Sigmoid colon (tissue), 7 donors: ENCODE measurements around the gene ASPRV1. TPM values are rescaled to one million over a fixed set of nuclear protein-coding genes. Genes with fewer than 3 reads are reported as not detected.

Source experiments
- DNase-seq: peaks from one replicate; pipeline ENCODE4 v3.0.0-alpha.2; 2019
- H3K27ac ChIP-seq, 4 donors: fragments of 200-600 bp; sonication (generic); one replicate each; pipeline ENCODE4 v1.5.1; 2016 to 2019; ENCODE audit warnings: mild to moderate bottlenecking in 1 of 4
- H3K27me3 ChIP-seq, 3 donors: fragments of 200-600 bp; sonication (generic); one replicate each; pipeline ENCODE4 v1.5.1; 2019; ENCODE audit warnings: mild to moderate bottlenecking in 1 of 3
- H3K36me3 ChIP-seq, 4 donors: fragments of 200-600 bp; sonication (generic); one replicate each; pipeline ENCODE4 v1.5.1; 2016 to 2019
- H3K4me1 ChIP-seq, 4 donors: fragments of 200-600 bp; sonication (generic); one replicate each; pipeline ENCODE4 v1.5.1; 2017 to 2019
- H3K4me3 ChIP-seq, 4 donors: fragments of 200-600 bp; sonication (generic); one replicate each; pipeline ENCODE4 v1.5.1; 2017 to 2019; ENCODE audit warnings: mild to moderate bottlenecking in 2 of 4, moderate library complexity in 1 of 4
- H3K9me3 ChIP-seq, 4 donors: fragments of 200-600 bp in 3 of 4; sonication (generic) in 3 of 4; one replicate each; pipeline versions ENCODE4 v1.5.1 to v1.6.1; 2013 to 2019
- CTCF ChIP-seq, 4 experiments: fragments of 450-650 bp in 3 of 4; fragments of 200-600 bp in 1 of 4; IDR thresholded peaks; one replicate each; pipeline ENCODE4 v1.5.1; 2016 to 2019; ENCODE audit warnings: antibody characterized with exemption in 4 of 4, mild to moderate bottlenecking in 3 of 4, moderate library complexity in 2 of 4
- EP300 ChIP-seq, 4 donors: sonication (generic); formaldehyde crosslinking; IDR thresholded peaks; one replicate each; pipeline ENCODE4 v1.6.1; 2017; ENCODE audit warnings: antibody characterized with exemption in 4 of 4
- POLR2A ChIP-seq, 2 donors: fragments of 450-650 bp; IDR thresholded peaks; one replicate each; pipeline ENCODE4 v1.6.1; 2016; ENCODE audit warnings: antibody characterized with exemption in 2 of 2, mild to moderate bottlenecking in 2 of 2, moderate library complexity in 2 of 2
- POLR2AphosphoS5 ChIP-seq, 4 donors: sonication (generic); formaldehyde crosslinking; IDR thresholded peaks; one replicate each; pipeline ENCODE4 v1.6.1; 2017; ENCODE audit warnings: antibody characterized with exemption in 4 of 4
- WGBS, 2 donors: extraction: QIAGEN DNeasy Blood & Tissue Kit; methylation state at CpG; one replicate each; pipeline ENCODE4 v1.1.7; 2013; 5-methylcytosine and 5-hydroxymethylcytosine counted together
- intact Hi-C: fragments of 100-400 bp; cut with DNase I; formaldehyde crosslinking; loops from one replicate; pipeline ENCODE4 v1.15.1; 2023
- polyA plus RNA-seq, 3 donors: library from polyadenylated mRNA; stranded (reverse); fragments of 200-250 nt; gene quantifications; one replicate each; pipeline ENCODE4 v1.2.3, GENCODE V29; 2013
- total RNA-seq, 4 donors: library from RNA; depleted of rRNA; stranded (reverse); fragments of >200 nt; gene quantifications; one replicate each; pipeline ENCODE4 v1.1.0, GENCODE V29; 2016
- donor health status: healthy with polysubstance abuse.
- donor health status: Bipolar disorder and iron deficiency.
- donor health status: healthy.

ASPRV1 gene
- total and polyA plus RNA-seq, 7 donors: 1.1 to 1.4 (median 1.2) TPM

DNA sequence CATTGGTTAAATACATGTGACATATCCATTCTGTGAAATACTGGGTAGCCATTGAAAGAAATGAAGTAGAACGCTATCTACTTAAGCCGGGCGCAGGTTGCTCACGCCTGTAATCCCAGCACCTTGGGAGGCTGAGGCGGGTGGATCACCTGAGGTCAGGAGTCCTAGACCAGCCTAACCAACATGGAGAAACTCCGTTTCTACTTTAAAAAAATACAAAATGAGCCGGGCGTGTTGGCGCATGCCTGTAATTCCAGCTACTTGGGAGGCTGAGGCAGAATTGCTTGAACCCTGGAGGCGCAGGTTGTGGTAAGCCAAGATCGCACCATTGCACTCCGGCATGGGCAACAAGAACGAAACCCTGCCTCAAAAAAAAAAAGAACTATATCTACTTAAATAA lies 45.7 kb upstream of the ASPRV1 start:
- intact Hi-C loops: no loop called here
- Histone ChIP-seq H3K36me3 (no peaks in the 10 kb centered on the region), H3K4me1 (no peaks in the 10 kb centered on the region), H3K4me3 (no peak overlapping the region), H3K9me3 (no peaks in the 10 kb centered on the region), H3K27me3 (no peaks in the 10 kb centered on the region), H3K27ac (no peak overlapping the region)
- 97 to 98% methylated on average over 13 of the region's 13 CpGs for whole genome bisulfite sequencing, 2 donors
- TF ChIP-seq POLR2AphosphoS5 (IDR thresholded peaks at IDR 0.05): no peak
- TF ChIP-seq CTCF (IDR thresholded peaks at IDR 0.05): no peak
- TF ChIP-seq EP300 (IDR thresholded peaks at IDR 0.05): no peak
- no peak for TF ChIP-seq POLR2A (IDR thresholded peaks at IDR 0.05)
- DNase-seq: no peak

DNA sequence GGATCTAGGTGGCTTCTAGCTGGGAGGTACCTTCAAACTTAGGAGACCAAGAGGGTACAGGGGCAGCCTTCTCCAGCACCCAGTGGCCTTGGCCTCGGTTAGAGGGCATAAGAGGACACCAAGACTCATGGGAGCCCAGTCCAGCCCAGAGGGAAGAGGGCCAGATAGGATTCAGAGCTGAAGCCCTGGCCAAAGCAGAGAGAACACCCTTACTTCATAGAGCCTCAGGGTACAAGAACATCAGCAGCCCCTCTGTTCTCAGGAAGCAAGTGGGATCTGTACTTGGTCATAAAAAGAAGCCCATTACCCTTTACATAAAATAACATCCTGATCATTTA lies 45.0 kb upstream of the ASPRV1 start:
- Histone ChIP-seq H3K9me3 (no peaks in the 10 kb centered on the region), H3K4me3 (no peak overlapping the region), H3K36me3 (no peaks in the 10 kb centered on the region), H3K4me1 (no peaks in the 10 kb centered on the region), H3K27me3 (no peaks in the 10 kb centered on the region), H3K27ac (no peak overlapping the region)
- 57 to 82% methylated on average over 1 of the region's 1 CpG for WGBS, 2 donors
- intact Hi-C loops: no loop called here
- DNase-seq: no peak
- TF ChIP-seq CTCF (IDR thresholded peaks at IDR 0.05) (no peak), EP300 (IDR thresholded peaks at IDR 0.05) (no peak), POLR2AphosphoS5 (IDR thresholded peaks at IDR 0.05) (no peak), POLR2A (IDR thresholded peaks at IDR 0.05) (no peak)

- no peaks in the 10 kb centered on the region for H3K36me3 ChIP-seq
- H3K9me3 ChIP-seq: no peaks in the 10 kb centered on the region
- no peak for TF ChIP-seq POLR2AphosphoS5 (IDR thresholded peaks at IDR 0.05)
- no peak for TF ChIP-seq POLR2A (IDR thresholded peaks at IDR 0.05)
- no peak for TF ChIP-seq CTCF (IDR thresholded peaks at IDR 0.05)
- intact Hi-C loops: no loop called here
- no peak for DNase-seq
- no peak overlapping the region for H3K27ac ChIP-seq
- no peak overlapping the region for H3K4me3 ChIP-seq
- no peaks in the 10 kb centered on the region for H3K27me3 ChIP-seq
- WGBS, 2 donors: 90 to 92% methylated on average over 6 of the region's 6 CpGs
- H3K4me1 ChIP-seq: no peaks in the 10 kb centered on the region
Observed at GRCh38 chr2:70005752-70006446, 44.5 kb upstream of the ASPRV1 start.

DNA sequence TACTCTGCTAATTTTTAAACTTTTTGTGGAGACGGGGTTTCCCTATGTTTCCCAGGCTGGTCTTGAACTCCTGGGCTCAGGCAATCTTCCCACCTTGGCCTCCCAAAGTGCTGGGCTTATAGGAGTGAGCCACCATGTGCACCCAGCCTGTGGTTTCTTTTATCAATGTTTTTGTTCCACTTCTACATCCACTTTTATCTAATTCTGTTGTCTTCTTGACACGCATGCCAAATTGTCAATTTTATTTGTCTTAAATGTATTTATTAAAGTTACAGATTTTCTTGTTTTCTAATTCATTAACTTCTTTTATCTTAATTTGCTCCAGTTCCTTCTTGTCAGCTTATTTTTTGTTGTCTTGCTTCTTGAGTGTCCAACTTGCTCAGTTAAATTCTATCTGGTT lies 43.8 kb upstream of the ASPRV1 start:
- Histone ChIP-seq H3K4me3 (no peak overlapping the region), H3K27me3 (no peaks in the 10 kb centered on the region), H3K9me3 (no peaks in the 10 kb centered on the region), H3K36me3 (no peaks in the 10 kb centered on the region), H3K4me1 (no peaks in the 10 kb centered on the region), H3K27ac (no peak overlapping the region)
- no peak for TF ChIP-seq POLR2A (IDR thresholded peaks at IDR 0.05)
- no peak for TF ChIP-seq CTCF (IDR thresholded peaks at IDR 0.05)
- no peak for TF ChIP-seq EP300 (IDR thresholded peaks at IDR 0.05)
- no peak for TF ChIP-seq POLR2AphosphoS5 (IDR thresholded peaks at IDR 0.05)
- intact Hi-C loops: no loop called here
- DNase-seq: no peak
- WGBS, 2 donors: 95 to 97% methylated on average over 2 of the region's 2 CpGs
